ENCODE data around the gene ARID1B. TPM values are rescaled to one million over a fixed set of nuclear protein-coding genes. Genes with fewer than 3 reads are reported as not detected.
A peak's percentile ranks its signal among the peaks of the same experiment; 100 is the strongest.

ARID1B gene
- total and polyA plus RNA-seq, 2 donors (not counting 1 experiment from before 2014, with no cell fraction given), result 47.2 to 280 TPM

- Histone ChIP-seq H3K4me2 (replicated peaks; ENCODE audit: low read depth, low read length, poor library complexity, severe bottlenecking) (peak overlapping the region; percentile 24), H3K4me3 (ENCODE audit: control extremely low read depth in 1 of 5, extremely low read depth in 1 of 5, insufficient read depth in 1 of 5, low read depth in 2 of 5, low read length in 4 of 5) (no peak overlapping the region), H3K79me2 (ENCODE audit: control insufficient read depth, insufficient read depth, low read length) (peaks cover 96% of the 10 kb centered on the region), H2AFZ (ENCODE audit: insufficient read depth, low read depth, low read length, poor library complexity, severe bottlenecking) (no peak overlapping the region), H3K27ac (ENCODE audit: low read length in 2 of 2) (peak overlapping the region in 1 of 2 donors; percentile 14), H3K9me3 (ENCODE audit: control extremely low read depth in 1 of 3, control insufficient read depth in 2 of 3, insufficient read depth in 1 of 3, low read length in 2 of 3) (no peaks in the 10 kb centered on the region), H3K36me3 (replicated peaks in 1 of 2; ENCODE audit: control extremely low read depth in 1 of 2, control insufficient read depth in 1 of 2, extremely low read depth in 1 of 2, insufficient read depth in 2 of 2, low read length in 1 of 2) (peaks cover 1 to 10% of the 10 kb centered on the region in 2 experiments), H3K9ac (ENCODE audit: low read length) (no peak overlapping the region), H4K20me1 (ENCODE audit: control insufficient read depth, insufficient read depth, low read length, poor library complexity, severe bottlenecking) (peaks cover 44% of the 10 kb centered on the region), H3K27me3 (replicated peaks in 1 of 4; ENCODE audit: control extremely low read depth in 1 of 4, control insufficient read depth in 3 of 4, insufficient read depth in 4 of 4, low read length in 3 of 4) (no peaks in the 10 kb centered on the region), H3K4me1 (ENCODE audit: control insufficient read depth in 2 of 2, insufficient read depth in 2 of 2, low read length in 2 of 2) (peaks cover 36 to 40% of the 10 kb centered on the region in 2 donors)
- Mint-ChIP-seq H3K27ac (peak overlapping the region; percentile 60), H3K4me3 (peak overlapping the region; percentile 44), H3K4me1 (peaks cover 61% of the 10 kb centered on the region), H3K9me3 (ENCODE audit: insufficient read depth) (no peaks in the 10 kb centered on the region), H3K27me3 (no peaks in the 10 kb centered on the region)
- TF ChIP-seq CTCF (IDR thresholded peaks at IDR 0.05) (no peak), EZH2 (IDR thresholded peaks at IDR 0.05; ENCODE audit: borderline replicate concordance, insufficient read depth, low read depth, low read length, poor library complexity, severe bottlenecking) (no peak)
- DNase-seq, result no peak
- ChIA-PET POLR2A (no interaction called here), CTCF (no interaction called here)
- WGBS (ENCODE audit: insufficient coverage), result 87% methylated on average over 8 of the region's 8 CpGs
- ATAC-seq (ENCODE audit: low read depth), result no peak
- intact Hi-C loops (cut with micrococcal nuclease), result loop anchor here (5.0 kb wide), 1 partner anchor 33 kb away; no protein-coding TSS in a partner anchor
These were observed 63.0 kb downstream of the ARID1B start for GRCh38 chr6:156840136-156840535.

GRCh38 chr6:156840606-156841005 lies 63.4 kb downstream of the ARID1B start:
- peaks cover 41 to 44% of the 10 kb centered on the region in 2 donors for H3K4me1 ChIP-seq (ENCODE audit: control insufficient read depth in 2 of 2, insufficient read depth in 2 of 2, low read length in 2 of 2)
- WGBS (ENCODE audit: insufficient coverage), result no CpG with 5 or more reads among the region's 2 CpGs
- ChIA-PET CTCF (no interaction called here), POLR2A (no interaction called here)
- TF ChIP-seq EZH2 (IDR thresholded peaks at IDR 0.05; ENCODE audit: borderline replicate concordance, insufficient read depth, low read depth, low read length, poor library complexity, severe bottlenecking) (no peak), CTCF (IDR thresholded peaks at IDR 0.05) (no peak)
- no peaks in the 10 kb centered on the region for H3K27me3 Mint-ChIP-seq
- H3K9me3 Mint-ChIP-seq (ENCODE audit: insufficient read depth), result no peaks in the 10 kb centered on the region
- H3K4me3 ChIP-seq (ENCODE audit: control extremely low read depth in 1 of 5, extremely low read depth in 1 of 5, insufficient read depth in 1 of 5, low read depth in 2 of 5, low read length in 4 of 5), result no peak overlapping the region
- H3K9me3 ChIP-seq (ENCODE audit: control extremely low read depth in 1 of 3, control insufficient read depth in 2 of 3, insufficient read depth in 1 of 3, low read length in 2 of 3), result no peaks in the 10 kb centered on the region
- peaks cover 1 to 10% of the 10 kb centered on the region in 2 experiments for H3K36me3 ChIP-seq (replicated peaks in 1 of 2; ENCODE audit: control extremely low read depth in 1 of 2, control insufficient read depth in 1 of 2, extremely low read depth in 1 of 2, insufficient read depth in 2 of 2, low read length in 1 of 2)
- DNase-seq (no peak), ATAC-seq (ENCODE audit: low read depth) (peak; percentile 49)
- peaks cover 65% of the 10 kb centered on the region for H3K4me1 Mint-ChIP-seq
- H3K79me2 ChIP-seq (ENCODE audit: control insufficient read depth, insufficient read depth, low read length), result peaks cover 96% of the 10 kb centered on the region
- no peak overlapping the region for H3K9ac ChIP-seq (ENCODE audit: low read length)
- peak overlapping the region; percentile 44 for H3K4me3 Mint-ChIP-seq
- H2AFZ ChIP-seq (ENCODE audit: insufficient read depth, low read depth, low read length, poor library complexity, severe bottlenecking), result no peak overlapping the region
- H4K20me1 ChIP-seq (ENCODE audit: control insufficient read depth, insufficient read depth, low read length, poor library complexity, severe bottlenecking), result peaks cover 47% of the 10 kb centered on the region
- peak overlapping the region; percentile 24 for H3K4me2 ChIP-seq (replicated peaks; ENCODE audit: low read depth, low read length, poor library complexity, severe bottlenecking)
- H3K27me3 ChIP-seq (replicated peaks in 1 of 4; ENCODE audit: control extremely low read depth in 1 of 4, control insufficient read depth in 3 of 4, insufficient read depth in 4 of 4, low read length in 3 of 4), result no peaks in the 10 kb centered on the region
- intact Hi-C loops (cut with micrococcal nuclease), result loop anchor here (1.0 to 5.0 kb wide), 2 partner anchors 9 to 33 kb away; no protein-coding TSS in a partner anchor
- peak overlapping the region; percentile 60 for H3K27ac Mint-ChIP-seq
- H3K27ac ChIP-seq (ENCODE audit: low read length in 2 of 2), result peak overlapping the region in 1 of 2 donors; percentile 14
